Kidney glomerular epithelial cell (primary cell): ENCODE results near the gene TTC33.
A peak's percentile ranks its signal among the peaks of the same experiment; 100 is the strongest.
"Not testable (repeated sequence)": the region's sequence is repeated elsewhere in the genome, so short reads cannot be mapped to it uniquely, and the experiment has no call there.

Experiments used
- DNase-seq: peaks from one replicate; lab custom pipeline; 2025; lab: John Stamatoyannopoulos, UW

Gene TTC33

GRCh38 chr5:40679148-40679912 lies 76.4 kb downstream of the TTC33 start:
- peak; percentile 96 for DNase-seq

GRCh38 chr5:40678460-40679147 lies 77.2 kb downstream of the TTC33 start:
- no peak for DNase-seq

- DNase-seq, result peak; percentile 49
These were observed 77.7 kb downstream of the TTC33 start for GRCh38 chr5:40678026-40678425.

DNA sequence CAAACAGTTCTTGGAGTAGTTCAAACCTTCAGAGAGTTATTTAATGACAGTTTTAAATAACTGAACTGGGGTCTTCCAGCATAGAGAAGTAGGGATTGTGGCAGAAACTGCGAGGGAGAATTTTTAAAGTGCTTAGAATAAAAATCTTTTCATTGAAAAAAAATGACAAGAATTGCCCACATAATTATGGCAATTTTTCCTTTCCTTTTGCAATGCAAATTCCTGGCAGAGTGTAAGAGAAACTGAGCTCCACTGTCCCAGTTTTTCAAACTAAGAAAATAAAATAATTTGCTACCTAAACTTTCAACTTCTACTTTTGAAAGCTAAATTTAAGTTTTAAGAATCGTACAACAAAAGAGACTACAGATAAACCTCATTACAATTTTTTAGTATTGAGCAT lies 78.3 kb downstream of the TTC33 start:
- DNase-seq, result no peak

DNA sequence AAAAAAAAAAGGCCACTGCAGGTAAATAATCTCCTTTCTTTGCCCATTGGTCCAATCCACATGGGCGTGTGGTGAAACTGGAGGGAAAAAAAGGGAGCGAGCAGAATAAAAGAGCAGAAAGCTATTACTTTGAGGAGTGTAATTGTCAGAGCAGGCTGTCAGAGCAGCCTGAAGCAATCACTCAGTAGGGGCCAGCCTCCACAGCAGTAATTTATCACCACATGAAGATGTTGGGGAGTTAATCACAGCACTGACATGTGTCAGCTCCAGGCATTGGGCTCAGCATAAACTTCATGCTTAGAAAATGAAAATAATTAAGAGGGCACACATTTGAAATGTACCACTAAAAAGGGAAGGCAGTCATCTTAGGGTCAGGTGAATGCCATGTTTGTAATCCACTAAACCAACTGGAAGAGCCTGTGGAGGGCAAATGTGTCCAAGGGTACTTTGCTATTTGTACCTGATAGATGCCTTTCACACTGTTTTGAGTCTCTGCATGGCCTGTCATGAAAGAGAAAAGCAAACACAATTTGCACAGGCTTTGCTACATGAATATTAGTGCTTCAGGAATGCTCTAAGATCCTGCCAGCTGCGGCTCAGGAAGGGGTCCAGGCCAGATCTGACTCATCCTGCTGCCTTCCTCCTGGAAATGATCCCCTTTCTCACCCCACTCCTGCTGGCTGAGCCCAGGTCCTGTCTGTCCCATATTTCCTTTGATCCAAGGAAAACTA lies 79.0 kb downstream of the TTC33 start:
- DNase-seq, result no peak

GRCh38 chr5:40675396-40676133 lies 80.2 kb downstream of the TTC33 start:
- no peak for DNase-seq

DNA sequence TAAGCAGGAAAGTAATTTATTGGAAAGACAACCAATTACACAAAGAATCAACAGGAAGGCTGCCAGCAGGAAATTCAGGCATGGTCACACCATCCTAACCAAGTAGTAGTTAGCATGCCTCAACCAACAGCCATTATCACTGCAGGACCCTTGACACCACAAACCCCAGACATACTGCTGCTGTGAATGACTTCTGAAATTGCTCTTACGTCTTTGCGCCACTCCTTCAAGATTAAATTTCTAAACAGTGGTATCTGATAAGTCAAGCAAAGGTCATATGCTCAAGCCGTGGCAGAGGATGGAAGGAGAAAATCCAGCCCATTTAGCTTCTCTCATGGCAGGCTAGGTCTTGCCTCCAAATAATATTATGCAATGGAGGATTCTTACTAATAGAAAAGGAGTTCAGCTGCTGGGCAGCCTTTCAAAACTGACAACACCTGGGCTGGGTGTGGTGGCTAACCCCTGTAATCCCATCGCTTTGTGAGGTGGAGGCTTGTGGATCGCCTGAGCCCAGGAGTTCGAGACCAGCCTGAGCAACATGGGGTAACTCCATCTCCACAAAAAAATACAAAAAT lies 81.0 kb downstream of the TTC33 start:
- DNase-seq, result no peak

- no peak for DNase-seq
These were observed 83.3 kb downstream of the TTC33 start for GRCh38 chr5:40672425-40672824.

- DNase-seq, result no peak
These were observed 86.0 kb downstream of the TTC33 start for GRCh38 chr5:40669606-40670390.

- DNase-seq, result no peak
These were observed 88.5 kb downstream of the TTC33 start for GRCh38 chr5:40667161-40667663.

DNA sequence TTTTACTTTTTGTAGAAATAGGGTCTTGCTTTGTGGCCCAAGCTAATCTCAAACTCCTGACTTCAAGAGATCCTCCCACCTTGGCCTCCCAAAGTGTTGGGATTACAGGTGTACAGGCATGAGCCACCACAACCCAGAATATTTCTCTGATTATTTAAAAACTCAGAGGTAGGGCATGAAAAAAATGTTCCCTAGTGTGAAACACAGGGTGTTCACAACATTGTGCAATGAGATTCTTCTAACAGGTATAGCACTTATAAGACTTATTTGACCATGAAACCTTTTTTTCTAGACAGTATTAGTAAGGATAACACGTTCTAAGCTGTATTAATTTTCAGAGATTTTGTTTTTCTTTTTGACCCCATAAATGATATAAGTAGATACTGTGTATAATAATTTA lies 89.1 kb downstream of the TTC33 start:
- no peak for DNase-seq

DNA sequence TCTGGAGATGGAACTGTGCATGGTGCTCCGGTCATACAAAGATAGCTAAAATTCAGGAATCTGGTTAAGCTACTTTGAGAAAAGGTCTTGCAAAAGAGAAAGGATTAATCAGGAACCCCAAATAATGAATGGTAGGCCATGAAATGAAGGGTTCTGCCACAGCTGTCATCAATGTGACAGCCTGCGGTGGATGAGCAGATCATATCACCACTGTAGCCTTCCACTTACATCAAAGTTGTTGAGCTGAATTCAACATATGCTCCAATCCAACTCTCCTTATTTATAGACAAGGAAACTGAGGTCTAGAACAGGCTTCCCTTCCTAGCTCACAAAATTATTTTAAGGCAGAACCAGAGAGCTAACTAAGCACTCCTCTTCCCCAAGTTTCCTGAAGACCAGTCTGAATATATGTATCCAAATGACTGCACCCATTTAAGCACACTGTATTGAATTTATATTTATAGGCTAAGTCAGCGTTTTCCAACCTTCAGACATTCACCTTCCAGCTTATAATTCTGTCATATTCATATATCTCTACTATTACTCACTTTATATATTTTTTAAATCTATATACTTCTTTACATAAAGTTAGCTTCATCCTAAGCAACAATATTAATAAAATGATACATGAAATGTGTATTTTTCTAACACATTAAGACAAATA lies 90.0 kb downstream of the TTC33 start:
- DNase-seq, result no peak

DNA sequence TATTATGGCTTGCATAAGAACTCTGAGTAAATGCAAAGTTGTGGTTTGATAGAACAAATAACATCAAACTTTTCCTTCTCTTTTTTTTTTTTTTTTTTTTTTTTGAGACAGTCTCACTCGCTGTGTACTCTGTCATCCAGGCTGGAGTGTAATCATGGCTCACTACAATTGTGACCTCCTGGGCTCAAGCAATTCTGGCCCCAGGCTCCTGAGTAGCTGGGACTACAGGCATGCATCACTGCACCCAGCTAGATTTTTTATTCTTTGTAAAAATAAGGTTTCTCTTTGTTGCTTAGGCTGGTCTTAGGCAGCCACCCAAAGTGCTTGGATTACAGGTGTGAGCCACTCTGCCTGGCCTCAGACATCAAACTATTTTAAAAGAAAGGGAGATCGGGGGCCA lies 95.0 kb downstream of the TTC33 start:
- DNase-seq, result no peak

GRCh38 chr5:40656766-40657165 lies 99.0 kb downstream of the TTC33 start:
- no peak for DNase-seq

DNA sequence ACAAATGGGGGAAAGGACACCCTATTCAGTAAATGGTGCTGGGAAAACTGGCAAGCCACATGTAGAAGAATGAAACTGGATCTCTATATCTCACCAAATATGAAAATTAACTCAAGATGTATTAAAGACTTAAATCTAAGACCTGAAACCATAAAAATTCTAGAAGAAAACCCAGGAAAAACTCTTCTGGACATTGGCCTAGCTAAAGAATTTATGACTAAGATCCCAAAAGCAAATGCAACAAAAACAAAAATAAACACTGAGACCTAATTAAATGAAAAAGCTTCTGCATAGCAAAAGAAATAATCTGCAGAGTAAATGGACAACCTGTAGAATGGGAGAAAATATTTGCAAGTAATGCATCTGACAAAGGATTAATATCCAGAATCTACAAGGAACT lies 99.7 kb downstream of the TTC33 start:
- DNase-seq, result not testable (repeated sequence)

- no peak for DNase-seq
These were observed 100.6 kb downstream of the TTC33 start for GRCh38 chr5:40655138-40655537.

DNA sequence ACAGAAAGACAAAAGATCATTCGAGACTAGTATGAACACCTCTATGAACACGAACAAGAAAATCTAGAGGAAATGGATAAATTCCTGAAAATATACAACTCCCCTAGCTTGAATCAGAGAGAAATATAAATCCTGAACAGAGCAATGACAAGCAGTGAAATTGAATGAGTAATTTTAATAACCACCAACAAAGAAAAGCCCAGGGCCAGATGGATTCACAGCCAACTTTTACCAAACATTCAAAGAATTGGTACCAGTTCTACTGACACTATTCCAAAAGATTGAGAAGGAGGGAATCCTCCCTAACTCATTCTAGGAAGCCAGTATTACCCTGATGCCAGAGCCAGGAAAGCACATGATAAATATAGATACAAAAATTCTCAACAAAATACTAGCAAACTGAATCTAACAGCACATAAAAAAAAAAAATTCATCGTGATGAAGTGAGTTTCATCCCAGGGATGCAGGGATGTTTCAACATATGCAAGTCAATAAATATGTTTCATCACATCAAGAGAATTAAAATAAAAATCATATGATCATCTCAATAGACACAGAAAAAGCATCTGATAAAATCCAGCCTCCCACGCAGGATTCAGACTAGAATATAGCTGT lies 101.3 kb downstream of the TTC33 start:
- no peak for DNase-seq

GRCh38 chr5:40653221-40654022 lies 102.3 kb downstream of the TTC33 start:
- DNase-seq, result no peak
